Pons (tissue), 1 donor: ENCODE data around the gene IFFO2.
"Not testable (repeated sequence)": the region's sequence is repeated elsewhere in the genome, so short reads cannot be mapped to it uniquely, and the experiment has no call there.

Experiments used
- DNase-seq: peaks from one replicate; pipeline ENCODE4 v3.0.0-alpha.2; 2016; ENCODE audit warnings: low spot score

Gene IFFO2

GRCh38 chr1:18893120-18893519, 63.4 kb downstream of the IFFO2 start:
- DNase-seq = no peak

- not testable (repeated sequence) for DNase-seq
Observed at GRCh38 chr1:18891858-18892257, 64.6 kb downstream of the IFFO2 start.

- DNase-seq = no peak
Observed at GRCh38 chr1:18891426-18891780, 65.1 kb downstream of the IFFO2 start.

- peak; percentile 41 for DNase-seq
Observed at GRCh38 chr1:18890706-18891425, 65.6 kb downstream of the IFFO2 start.

GRCh38 chr1:18886003-18886335, 70.5 kb downstream of the IFFO2 start:
- no peak for DNase-seq

GRCh38 chr1:18885311-18886002, 71.0 kb downstream of the IFFO2 start:
- no peak for DNase-seq

- DNase-seq = no peak
Observed at GRCh38 chr1:18884727-18885126, 71.7 kb downstream of the IFFO2 start.

GRCh38 chr1:18884419-18884717, 72.1 kb downstream of the IFFO2 start:
- no peak for DNase-seq

GRCh38 chr1:18883636-18884418, 72.6 kb downstream of the IFFO2 start:
- DNase-seq = peak; percentile 64

- no peak for DNase-seq
Observed at GRCh38 chr1:18883079-18883478, 73.4 kb downstream of the IFFO2 start.

GRCh38 chr1:18882486-18882885, 74.0 kb downstream of the IFFO2 start:
- DNase-seq = peak; percentile 29

GRCh38 chr1:18881642-18882431, 74.6 kb downstream of the IFFO2 start:
- DNase-seq = no peak

- DNase-seq = no peak
Observed at GRCh38 chr1:18881164-18881563, 75.3 kb downstream of the IFFO2 start.

- DNase-seq = no peak
Observed at GRCh38 chr1:18880585-18880984, 75.9 kb downstream of the IFFO2 start.

- DNase-seq = no peak
Observed at GRCh38 chr1:18879791-18880309, 76.6 kb downstream of the IFFO2 start.

GRCh38 chr1:18879215-18879790, 77.2 kb downstream of the IFFO2 start:
- DNase-seq = no peak

GRCh38 chr1:18878538-18879214, 77.8 kb downstream of the IFFO2 start:
- DNase-seq = no peak

GRCh38 chr1:18877282-18877681, 79.2 kb downstream of the IFFO2 start:
- no peak for DNase-seq

- no peak for DNase-seq
Observed at GRCh38 chr1:18876210-18876609, 80.3 kb downstream of the IFFO2 start.

GRCh38 chr1:18875796-18876128, 80.7 kb downstream of the IFFO2 start:
- DNase-seq = no peak

GRCh38 chr1:18875107-18875795, 81.2 kb downstream of the IFFO2 start:
- peak; percentile 84 for DNase-seq
